GM21737 (cell line): Measurements from ENCODE around the gene DMRT2.

Experiments used
- ATAC-seq: cut with Tn5 transposase; IDR thresholded peaks from one replicate; pipeline ENCODE4 v1.9.1; 2021; ENCODE audit warnings: mild to moderate bottlenecking, moderate library complexity; ENCODE audit not compliant: unreplicated experiment

The DMRT2 gene

GRCh38 chr9:1086517-1086916, 36.4 kb downstream of the DMRT2 start:
- no peak for ATAC-seq

GRCh38 chr9:1087120-1087881, 37.1 kb downstream of the DMRT2 start:
- no peak for ATAC-seq

GRCh38 chr9:1094749-1095148, 44.6 kb downstream of the DMRT2 start:
- ATAC-seq = no peak

GRCh38 chr9:1096155-1096964, 46.2 kb downstream of the DMRT2 start:
- ATAC-seq = no peak

GRCh38 chr9:1098551-1098950, 48.4 kb downstream of the DMRT2 start:
- no peak for ATAC-seq

GRCh38 chr9:1100201-1100600, 50.0 kb downstream of the DMRT2 start:
- ATAC-seq = no peak

- ATAC-seq = no peak
These were observed 50.8 kb downstream of the DMRT2 start for GRCh38 chr9:1100945-1101344.

GRCh38 chr9:1101846-1102641, 51.9 kb downstream of the DMRT2 start:
- no peak for ATAC-seq

- no peak for ATAC-seq
These were observed 52.4 kb downstream of the DMRT2 start for GRCh38 chr9:1102642-1102970.
